Ascending aorta (tissue), 2 donors: ENCODE results near the gene SLC8B1. TPM values are rescaled to one million over a fixed set of nuclear protein-coding genes. Genes with fewer than 3 reads are reported as not detected.
"Not testable (repeated sequence)": the region's sequence is repeated elsewhere in the genome, so short reads cannot be mapped to it uniquely, and the experiment has no call there.

Experiments used
- DNase-seq, 2 donors: peaks; one replicate each; pipeline ENCODE4 v3.0.0-alpha.2; 2019; ENCODE audit warnings: low spot score in 2 of 2
- H3K27ac ChIP-seq, 2 donors: fragments of 200-600 bp; sonication (generic); one replicate each; pipeline ENCODE4 v1.5.1; 2016 to 2017; ENCODE audit warnings: mild to moderate bottlenecking in 1 of 2
- H3K27me3 ChIP-seq: fragments of 200-600 bp; sonication (generic); one replicate; pipeline ENCODE4 v1.5.1; 2017
- H3K36me3 ChIP-seq, 2 donors: fragments of 200-600 bp; sonication (generic); one replicate each; pipeline ENCODE4 v1.5.1; 2016
- H3K4me1 ChIP-seq, 2 donors: fragments of 200-600 bp; sonication (generic); one replicate each; pipeline ENCODE4 v1.5.1; 2016 to 2017; ENCODE audit warnings: mild to moderate bottlenecking in 1 of 2
- H3K4me3 ChIP-seq, 2 donors: fragments of 200-600 bp; sonication (generic); one replicate each; pipeline ENCODE4 v1.5.1; 2016 to 2017; ENCODE audit warnings: mild to moderate bottlenecking in 1 of 2
- H3K9me3 ChIP-seq, 2 donors: fragments of 200-600 bp; sonication (generic); one replicate each; pipeline ENCODE4 v1.5.1; 2016
- intact Hi-C: fragments of 100-400 bp; cut with DNase I; formaldehyde crosslinking; loops from one replicate; pipeline ENCODE4 v1.15.1; 2023
- total RNA-seq: library from RNA; depleted of rRNA; stranded (reverse); fragments of >200 nt; gene quantifications from one replicate; pipeline ENCODE4 v1.1.0, GENCODE V29; 2016
- TF ChIP-seq, protein P1 (sequence below), 3 experiments: fragments of 200-600 bp in 2 of 3; fragments of 450-650 bp in 1 of 3; sonication (generic) in 2 of 3; IDR thresholded peaks; one replicate each; pipeline ENCODE4 v1.5.1; 2016 to 2019; ENCODE audit warnings: antibody characterized with exemption in 3 of 3, mild to moderate bottlenecking in 1 of 3, moderate library complexity in 1 of 3

SLC8B1 gene
- total RNA-seq, 1 donor from 2014 or later, result 114 TPM

DNA sequence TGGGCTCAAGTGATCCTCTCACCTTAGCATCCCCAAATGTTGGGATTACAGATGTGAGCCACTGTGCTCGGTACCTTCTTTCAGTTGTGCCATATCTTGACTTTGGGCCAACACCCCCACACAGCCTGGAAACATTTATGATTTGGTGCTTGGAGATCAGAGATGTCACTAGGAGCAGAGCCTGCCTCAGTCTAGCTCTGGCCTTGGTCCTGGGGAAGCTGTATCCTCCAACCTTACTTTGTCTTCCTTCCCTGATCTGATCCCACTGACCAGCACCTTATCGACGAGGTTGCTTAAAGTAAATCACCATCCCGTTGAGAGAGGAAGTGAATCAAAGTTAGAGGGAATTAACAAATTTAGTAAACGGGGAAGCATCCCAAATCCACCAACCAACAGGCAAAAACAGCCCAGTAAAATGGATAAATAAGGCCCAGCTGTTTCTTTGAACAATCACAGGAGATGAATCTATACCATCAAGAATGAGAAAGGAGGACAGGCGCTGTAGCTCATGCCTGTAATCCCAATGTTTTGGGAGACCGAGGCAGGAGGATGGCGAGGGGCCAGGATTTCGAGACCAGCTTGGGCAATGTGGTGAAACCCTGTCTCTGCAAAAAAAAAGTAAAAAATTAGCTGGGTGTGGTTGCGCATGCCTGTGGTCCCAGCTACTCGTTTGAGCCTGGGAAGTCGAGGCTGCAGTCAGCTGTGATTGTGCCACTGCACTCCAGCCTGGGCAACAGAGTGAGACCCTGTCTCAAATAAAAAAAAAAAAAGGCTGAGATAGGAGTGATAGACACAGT lies 26.9 kb upstream of the SLC8B1 start:
- Histone ChIP-seq H3K4me3 (no peak overlapping the region), H3K9me3 (no peaks in the 10 kb centered on the region), H3K27me3 (no peaks in the 10 kb centered on the region), H3K27ac (no peak overlapping the region), H3K4me1 (peaks cover 2 to 19% of the 10 kb centered on the region in 2 donors), H3K36me3 (peaks cover 0 to 7% of the 10 kb centered on the region in 2 donors)
- intact Hi-C loops, result no loop called here
- TF ChIP-seq, protein P1, sequence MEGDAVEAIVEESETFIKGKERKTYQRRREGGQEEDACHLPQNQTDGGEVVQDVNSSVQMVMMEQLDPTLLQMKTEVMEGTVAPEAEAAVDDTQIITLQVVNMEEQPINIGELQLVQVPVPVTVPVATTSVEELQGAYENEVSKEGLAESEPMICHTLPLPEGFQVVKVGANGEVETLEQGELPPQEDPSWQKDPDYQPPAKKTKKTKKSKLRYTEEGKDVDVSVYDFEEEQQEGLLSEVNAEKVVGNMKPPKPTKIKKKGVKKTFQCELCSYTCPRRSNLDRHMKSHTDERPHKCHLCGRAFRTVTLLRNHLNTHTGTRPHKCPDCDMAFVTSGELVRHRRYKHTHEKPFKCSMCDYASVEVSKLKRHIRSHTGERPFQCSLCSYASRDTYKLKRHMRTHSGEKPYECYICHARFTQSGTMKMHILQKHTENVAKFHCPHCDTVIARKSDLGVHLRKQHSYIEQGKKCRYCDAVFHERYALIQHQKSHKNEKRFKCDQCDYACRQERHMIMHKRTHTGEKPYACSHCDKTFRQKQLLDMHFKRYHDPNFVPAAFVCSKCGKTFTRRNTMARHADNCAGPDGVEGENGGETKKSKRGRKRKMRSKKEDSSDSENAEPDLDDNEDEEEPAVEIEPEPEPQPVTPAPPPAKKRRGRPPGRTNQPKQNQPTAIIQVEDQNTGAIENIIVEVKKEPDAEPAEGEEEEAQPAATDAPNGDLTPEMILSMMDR (IDR thresholded peaks at IDR 0.05), result no peak
- DNase-seq, result no peak

DNA sequence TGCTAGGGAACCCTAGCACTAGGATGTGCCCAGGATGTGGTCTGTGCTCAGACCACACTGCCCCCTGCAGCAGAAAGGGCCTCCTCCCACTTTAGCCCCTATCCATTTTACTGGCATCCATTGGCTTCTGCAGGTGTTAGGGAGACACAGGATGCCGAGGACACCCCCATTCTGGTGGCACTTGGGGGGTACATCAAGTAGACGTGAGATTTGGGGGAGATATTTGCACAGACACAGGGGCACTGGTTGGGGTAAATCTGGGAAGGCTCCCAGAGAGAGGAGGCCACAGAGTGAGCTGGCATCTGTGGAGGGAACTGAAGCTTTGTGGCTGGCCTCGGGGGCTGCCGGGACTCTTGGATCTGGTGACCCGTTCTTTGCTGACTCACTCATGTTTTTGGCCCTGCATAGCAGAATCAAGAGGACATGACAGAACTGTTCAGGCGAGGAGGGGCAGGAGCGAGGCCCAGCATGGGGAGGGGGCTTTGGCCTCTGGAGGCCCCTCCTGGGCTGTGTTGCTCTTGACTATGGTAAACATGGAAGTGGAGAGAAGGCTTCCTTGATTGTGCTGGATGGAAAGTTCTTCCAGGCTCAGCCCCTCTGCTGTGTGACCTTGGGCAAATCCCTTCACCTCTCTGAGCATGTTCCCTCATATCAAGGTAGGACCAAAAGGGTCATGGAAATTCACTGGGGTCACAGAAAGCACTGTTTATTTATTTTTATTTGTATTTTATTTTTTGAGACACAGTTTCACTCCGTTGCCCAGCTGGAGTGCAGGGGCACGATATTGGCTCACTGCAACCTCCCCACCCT lies 25.2 kb upstream of the SLC8B1 start:
- Histone ChIP-seq H3K27me3 (no peaks in the 10 kb centered on the region), H3K36me3 (peaks cover 0 to 6% of the 10 kb centered on the region in 2 donors), H3K4me3 (peak overlapping the region; percentile 67 to 84), H3K9me3 (no peaks in the 10 kb centered on the region), H3K27ac (peak overlapping the region; percentile 86 to 88), H3K4me1 (peaks cover 0 to 14% of the 10 kb centered on the region in 2 donors)
- intact Hi-C loops, result loop anchor here (2.0 kb wide), 1 partner anchor 607 kb away; the partner anchor contains the start of gene RBM19
- TF ChIP-seq, protein P1 (IDR thresholded peaks at IDR 0.05), result peak in 1 of 3 experiments; percentile 14
- no peak for DNase-seq

DNA sequence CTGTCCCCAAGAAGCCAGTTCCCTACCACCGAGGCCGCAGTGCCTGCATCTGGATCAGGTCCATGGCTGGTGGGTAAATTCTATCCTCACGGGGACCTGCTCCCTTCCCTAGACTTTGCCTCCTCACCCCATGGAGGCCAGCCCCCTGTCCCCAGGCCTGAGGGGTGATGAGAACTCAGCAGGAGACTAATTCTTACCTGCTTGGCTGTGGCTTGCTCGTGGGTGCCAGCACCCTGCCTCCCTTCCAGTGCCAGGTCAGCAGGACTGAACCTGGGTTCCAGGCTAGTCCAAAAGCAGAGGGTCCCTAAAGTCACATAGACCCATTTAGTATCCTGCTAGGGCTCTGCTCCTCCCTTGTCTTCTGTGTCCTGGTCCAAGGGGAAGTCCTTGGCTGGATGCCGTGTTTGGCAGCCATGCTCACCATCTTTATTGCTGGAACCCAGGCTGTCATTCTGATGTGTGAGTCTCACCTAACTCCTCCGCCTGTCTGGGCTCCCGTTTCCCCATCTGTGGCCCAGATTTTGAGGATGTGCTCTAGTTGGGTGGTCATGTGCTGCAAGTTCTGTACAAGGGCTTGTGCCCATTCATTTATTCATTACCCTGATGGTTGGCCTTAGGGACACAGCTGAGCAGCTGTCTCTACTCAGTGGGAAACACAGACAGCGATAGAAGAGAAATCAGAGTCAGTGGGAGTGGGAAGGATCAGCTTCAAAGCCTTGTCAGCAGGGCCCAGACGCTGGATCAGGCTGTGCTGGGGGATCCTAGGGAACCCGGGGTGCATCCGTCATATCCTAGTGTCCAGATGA lies 24.4 kb upstream of the SLC8B1 start:
- no peaks in the 10 kb centered on the region for H3K27me3 ChIP-seq
- H3K9me3 ChIP-seq, result no peaks in the 10 kb centered on the region
- intact Hi-C loops, result loop anchor here (2.0 kb wide), 1 partner anchor 607 kb away; the partner anchor contains the start of gene RBM19
- peak overlapping the region; percentile 67 to 84 for H3K4me3 ChIP-seq
- no peak for DNase-seq
- peaks cover 0 to 3% of the 10 kb centered on the region in 2 donors for H3K36me3 ChIP-seq
- H3K4me1 ChIP-seq, result peaks cover 0 to 14% of the 10 kb centered on the region in 2 donors
- H3K27ac ChIP-seq, result peak overlapping the region; percentile 86 to 88
- TF ChIP-seq, protein P1 (IDR thresholded peaks at IDR 0.05), result no peak

DNA sequence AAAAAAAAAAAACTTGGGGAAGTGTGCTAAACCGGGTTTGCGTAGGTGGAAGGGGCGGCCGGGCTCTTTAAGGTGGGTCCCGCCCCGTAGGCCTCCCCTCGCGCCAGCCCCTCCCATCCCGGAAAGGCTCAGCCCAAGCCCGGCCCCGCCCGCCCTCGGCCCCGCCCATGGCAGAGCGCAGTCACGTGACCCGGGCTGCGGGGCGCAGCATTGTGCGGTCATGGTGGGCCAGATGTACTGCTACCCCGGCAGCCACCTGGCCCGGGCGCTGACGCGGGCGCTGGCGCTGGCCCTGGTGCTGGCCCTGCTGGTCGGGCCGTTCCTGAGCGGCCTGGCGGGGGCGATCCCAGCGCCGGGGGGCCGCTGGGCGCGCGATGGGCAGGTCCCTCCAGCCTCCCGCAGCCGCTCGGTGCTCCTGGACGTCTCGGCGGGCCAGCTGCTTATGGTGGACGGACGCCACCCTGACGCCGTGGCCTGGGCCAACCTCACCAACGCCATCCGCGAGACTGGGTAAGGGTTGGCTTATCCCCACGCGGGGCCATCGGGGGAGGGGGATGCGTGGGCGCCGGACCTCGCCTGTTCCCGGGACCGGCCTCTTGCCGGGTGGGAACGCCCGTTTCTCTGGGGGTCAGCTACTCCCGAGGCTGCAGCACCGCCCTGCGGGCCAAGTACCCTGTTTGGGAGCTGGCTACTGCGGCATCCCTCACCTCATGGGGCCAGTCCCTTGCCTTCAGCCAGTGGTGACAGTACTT lies 23.6 kb upstream of the SLC8B1 start, which contains the start of gene PLBD2:
Gene PLBD2 (plus strand): TSS at position 207 of the 752 bp plus-strand sequence. CDS start 14 bp downstream, at position 221.
- Histone ChIP-seq H3K4me3 (peak within 1 kb of the TSS; percentile 67 to 84), H3K9me3 (no peaks in the 10 kb centered on the region), H3K27me3 (no peaks in the 10 kb centered on the region), H3K27ac (peak within 1 kb of the TSS; percentile 86 to 88), H3K36me3 (no peaks in the 10 kb centered on the region), H3K4me1 (peaks cover 0 to 14% of the 10 kb centered on the region in 2 donors)
- intact Hi-C loops, result loop anchor here (1.0 to 2.0 kb wide), 4 partner anchors 23 to 608 kb away; partner anchors contain the start of genes DDX54, RBM19, RITA1 and SLC8B1
- TF ChIP-seq, protein P1 (IDR thresholded peaks at IDR 0.05), result peak in 1 of 3 experiments; percentile 16
- DNase-seq, result peak; percentile 77 to 97

DNA sequence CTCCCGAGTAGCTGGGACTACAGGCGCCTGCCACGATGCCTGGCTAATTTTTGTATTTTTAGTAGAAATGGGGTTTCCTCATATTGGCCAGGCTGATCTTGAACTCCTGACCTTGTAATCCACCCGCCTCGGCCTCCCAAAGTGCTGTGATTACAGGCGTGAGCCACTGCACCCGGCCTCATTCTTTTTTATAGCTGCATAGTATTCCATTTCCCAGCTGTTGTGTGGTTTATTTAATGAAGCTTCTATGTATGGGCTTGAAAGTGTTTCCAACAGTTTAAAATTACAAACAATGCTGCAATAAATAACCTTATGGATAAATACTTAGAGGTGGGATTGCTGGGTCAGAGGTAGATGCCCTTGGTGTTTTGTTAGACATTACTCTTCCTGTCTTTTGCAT lies 19.3 kb upstream of the SLC8B1 start:
- intact Hi-C loops, H3K27ac ChIP-seq, DNase-seq, H3K36me3 ChIP-seq, H3K4me1 ChIP-seq, H3K4me3 ChIP-seq, H3K27me3 ChIP-seq, H3K9me3 ChIP-seq: not testable (repeated sequence)
